ENCODE measurements around the gene VGLL2.

VGLL2 gene

DNA sequence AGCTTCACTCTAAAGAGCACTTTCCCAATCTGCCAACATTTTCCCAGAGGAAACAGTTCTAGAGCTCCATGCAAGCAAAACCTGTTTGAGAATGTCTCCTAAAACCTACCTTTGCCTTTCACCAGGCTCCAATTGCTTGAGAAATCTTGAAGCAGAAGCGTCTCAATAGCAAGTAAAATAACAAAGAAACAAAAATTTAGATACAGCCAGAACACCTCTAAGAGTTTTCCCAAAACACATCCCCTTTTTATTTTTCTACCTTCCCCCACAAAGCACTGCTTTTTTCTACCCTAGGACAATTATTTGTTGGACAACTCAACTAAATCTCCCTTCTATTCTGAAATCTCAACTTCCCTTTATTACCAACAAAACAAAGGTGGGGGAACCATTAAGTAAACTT lies 3.6 kb downstream of the VGLL2 start:
- DNase-seq, result no peak

DNA sequence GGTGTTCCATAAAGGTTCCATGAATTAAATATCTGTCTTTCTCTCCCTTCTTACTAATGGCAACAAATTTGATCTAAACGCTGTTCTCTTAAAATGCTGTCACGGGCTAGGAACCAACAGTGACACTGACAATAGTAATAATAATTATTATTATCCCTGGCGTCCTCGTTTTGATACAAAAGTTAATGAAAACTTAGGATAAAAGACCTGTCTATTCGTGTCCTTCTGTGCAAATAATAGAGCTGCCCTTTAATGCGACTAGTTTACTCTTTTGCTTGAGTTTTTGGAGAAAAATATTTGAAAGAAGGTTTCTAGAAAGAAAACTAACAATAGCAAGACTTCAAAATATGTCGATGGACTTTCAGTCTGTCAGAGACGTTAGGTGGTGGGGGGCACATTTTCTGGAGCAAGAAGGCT lies 4.3 kb downstream of the VGLL2 start:
- no peak for DNase-seq

DNA sequence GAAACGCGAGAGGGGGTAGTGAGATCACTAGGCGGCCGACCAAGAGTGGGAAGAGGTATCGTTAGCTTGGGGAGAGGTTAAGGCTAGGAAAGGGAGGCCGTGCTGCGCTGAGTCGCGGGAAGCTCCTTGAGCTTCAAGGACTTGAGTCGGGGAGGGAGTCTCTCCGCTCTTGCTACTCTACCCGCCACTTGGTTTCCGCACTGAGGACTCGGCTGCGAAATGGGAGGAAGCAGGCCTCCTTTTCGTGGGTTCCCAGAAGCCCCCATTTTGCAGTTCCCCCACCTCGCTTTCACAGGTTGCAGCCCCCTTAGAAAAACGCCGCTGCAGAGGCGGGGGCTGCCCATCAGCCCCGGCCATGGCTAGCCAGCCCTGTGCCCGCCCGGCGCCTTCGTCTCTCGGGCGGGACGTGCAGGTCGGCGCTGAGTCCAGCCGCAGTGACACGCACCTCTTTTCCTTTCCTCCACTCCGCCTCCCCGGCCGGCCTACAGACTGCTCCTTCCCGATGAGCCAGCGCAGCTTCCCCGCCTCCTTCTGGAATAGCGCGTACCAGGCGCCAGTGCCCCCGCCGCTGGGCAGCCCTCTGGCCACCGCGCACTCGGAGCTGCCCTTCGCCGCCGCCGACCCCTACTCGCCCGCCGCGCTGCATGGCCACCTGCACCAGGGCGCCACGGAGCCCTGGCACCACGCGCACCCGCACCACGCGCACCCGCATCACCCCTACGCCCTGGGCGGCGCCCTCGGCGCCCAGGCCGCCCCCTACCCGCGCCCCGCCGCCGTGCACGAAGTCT lies 4.9 kb downstream of the VGLL2 start:
- no peak for DNase-seq

DNA sequence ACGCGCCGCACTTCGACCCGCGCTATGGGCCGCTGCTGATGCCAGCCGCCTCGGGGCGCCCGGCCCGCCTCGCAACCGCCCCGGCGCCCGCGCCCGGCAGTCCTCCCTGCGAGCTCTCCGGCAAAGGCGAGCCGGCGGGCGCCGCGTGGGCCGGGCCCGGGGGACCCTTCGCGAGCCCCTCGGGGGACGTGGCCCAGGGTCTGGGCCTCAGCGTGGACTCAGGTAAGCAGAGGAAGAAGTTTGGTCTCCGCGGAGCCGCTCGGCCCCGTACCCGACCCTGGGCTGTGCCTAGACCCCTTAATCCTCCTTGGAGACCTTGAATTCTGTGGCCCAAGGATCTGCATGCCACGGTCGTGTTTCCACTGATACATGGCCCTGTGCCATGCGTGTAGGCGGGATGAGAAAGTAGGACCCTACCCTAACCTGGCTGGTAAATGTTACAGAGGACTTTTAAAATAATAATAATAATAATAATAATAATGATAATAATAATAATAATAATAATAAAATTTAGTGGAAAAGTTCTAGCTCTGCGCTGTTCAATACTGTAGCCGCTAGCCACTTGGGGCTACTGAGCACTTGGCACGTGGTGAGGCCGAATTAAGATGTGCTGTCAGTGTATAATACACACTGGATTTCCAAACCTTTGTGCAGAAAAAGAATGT lies 5.6 kb downstream of the VGLL2 start:
- no peak for DNase-seq

DNA sequence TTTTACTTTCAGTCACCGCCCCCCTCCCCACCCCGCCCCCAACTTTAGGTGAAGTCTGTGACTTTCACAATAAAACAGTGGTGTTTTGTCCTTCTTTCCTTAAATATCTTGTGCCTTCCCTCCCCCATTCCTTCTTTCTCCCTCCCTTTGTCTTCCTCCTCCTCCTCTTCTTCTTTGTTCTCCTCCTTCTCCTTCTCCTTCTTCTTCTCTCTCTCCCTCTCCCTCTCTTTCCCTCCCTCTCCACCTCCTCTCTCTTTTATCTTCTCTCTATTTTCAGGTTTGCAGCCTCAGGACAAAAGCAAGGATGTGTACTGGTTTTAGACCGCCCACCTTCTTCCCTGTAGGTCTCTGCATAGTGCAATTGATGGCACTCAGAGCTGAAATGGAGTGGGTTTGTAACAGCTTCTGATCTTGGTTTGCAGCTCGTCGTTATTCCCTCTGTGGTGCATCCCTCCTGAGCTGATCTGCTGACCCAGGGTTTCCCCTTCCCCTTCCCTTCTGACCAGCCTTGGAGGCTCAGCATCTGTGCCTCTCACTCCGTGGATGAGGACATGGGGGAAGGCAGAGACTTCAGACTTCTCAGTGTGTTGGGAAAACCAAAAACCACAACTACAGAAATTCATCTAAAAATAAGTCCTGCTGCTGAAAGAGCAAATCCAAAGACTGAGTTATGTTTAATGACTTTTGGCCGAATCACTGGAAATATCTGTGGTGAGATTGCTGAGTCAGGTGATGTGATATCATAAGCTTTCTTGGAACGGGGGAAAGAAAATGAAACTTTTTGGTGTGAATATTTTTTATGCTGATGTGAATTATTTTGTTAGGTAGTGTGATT lies 6.9 kb downstream of the VGLL2 start:
- no peak for DNase-seq

DNA sequence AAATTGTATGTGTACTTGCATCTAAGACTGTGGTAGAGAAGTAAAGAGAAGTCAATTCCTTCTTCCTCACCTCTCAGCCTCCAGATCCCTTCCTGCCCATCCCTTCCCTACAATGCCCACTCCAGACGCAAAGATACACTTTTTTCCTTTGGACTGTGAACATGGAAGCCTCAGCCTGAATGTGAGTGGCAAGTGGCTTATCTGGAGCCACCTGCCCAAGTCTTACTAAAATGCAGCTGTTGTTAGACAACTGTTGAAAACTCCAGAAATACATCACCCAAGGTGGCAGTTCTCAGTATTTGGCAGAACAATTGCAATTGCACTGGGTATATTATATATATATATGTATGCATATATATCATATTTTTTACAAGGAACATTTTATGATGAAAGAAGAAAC lies 7.5 kb downstream of the VGLL2 start:
- DNase-seq, result no peak

DNA sequence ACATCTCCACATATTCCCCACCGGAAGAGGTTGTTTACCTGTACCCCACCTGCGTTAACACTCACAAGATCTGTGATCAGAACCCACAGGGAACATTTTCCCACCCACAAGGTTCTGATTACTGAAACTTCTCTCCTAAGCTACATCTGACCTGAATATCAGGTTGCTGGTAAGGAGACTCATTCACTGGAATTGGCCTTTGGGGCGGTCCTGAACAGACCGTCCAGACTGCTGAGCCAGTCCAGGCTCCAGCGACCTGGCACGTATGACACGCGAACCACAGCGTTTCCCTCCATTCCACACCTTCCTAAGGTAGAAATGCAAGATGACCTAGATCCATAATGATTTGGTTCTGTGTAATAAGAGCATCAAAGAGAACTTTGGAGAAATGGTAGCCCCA lies 9.8 kb downstream of the VGLL2 start:
- DNase-seq, result no peak

DNA sequence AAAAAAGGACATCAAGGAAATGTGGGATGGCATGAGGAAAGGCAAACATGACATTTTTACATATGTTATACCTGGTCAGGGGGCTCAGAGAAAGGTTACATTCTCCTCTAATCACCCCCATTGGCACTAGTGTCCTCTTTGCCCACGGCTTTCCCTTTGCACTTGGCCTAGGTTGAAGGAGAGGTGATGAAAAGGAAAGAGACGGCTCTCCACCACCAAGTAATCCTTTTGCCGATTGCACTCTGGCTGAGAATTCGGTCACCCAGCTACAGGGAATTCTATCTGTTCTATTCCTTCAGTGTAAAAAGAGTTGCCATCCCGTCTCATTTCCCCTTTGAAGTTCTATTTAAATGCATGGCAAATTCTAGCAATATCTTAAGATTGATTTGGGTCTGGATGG lies 10.4 kb downstream of the VGLL2 start:
- DNase-seq, result no peak

DNA sequence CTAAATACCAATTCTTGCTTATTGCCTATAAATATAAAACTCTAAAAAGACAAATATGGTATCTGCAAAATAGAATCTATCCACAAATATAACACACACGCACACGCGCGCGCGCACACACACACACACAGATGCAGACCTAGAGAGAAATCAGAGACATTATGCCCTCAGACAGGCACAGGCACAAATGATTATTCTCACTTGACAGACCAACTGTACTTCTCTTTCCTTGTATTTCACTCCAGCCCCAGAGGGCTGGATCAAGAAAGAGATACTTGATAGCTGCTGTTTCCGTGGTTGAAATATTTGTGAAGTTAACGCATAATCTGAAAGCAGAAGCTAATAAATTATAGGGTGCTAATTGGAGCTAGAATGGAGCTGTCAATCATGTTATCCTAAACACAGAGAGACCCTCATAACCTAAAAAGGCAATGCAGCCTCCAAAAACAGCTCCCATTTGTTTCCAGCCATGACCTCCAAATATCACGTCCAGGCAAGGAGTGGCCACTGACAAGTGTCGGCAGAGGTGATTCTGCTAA lies 11.5 kb downstream of the VGLL2 start:
- DNase-seq, result no peak

DNA sequence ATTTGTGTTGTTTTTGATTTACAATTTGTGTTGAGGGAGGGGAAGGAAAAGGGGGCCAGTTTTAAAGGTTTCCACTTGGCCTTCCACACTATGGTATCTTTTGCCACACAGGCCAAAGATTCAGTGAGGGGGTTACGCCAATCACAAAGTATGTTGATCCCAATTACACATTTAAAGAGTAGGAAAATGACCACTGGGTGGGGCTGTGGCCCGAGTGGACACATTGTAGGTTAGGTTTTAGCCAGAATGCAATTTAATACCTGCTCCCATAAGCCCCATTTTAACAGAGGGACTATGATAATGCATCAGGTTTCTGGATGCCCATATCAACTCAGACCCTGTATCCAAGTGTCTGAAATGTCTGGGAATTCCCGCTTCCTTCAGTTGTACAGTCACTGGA lies 15.6 kb downstream of the VGLL2 start:
- no peak for DNase-seq

DNA sequence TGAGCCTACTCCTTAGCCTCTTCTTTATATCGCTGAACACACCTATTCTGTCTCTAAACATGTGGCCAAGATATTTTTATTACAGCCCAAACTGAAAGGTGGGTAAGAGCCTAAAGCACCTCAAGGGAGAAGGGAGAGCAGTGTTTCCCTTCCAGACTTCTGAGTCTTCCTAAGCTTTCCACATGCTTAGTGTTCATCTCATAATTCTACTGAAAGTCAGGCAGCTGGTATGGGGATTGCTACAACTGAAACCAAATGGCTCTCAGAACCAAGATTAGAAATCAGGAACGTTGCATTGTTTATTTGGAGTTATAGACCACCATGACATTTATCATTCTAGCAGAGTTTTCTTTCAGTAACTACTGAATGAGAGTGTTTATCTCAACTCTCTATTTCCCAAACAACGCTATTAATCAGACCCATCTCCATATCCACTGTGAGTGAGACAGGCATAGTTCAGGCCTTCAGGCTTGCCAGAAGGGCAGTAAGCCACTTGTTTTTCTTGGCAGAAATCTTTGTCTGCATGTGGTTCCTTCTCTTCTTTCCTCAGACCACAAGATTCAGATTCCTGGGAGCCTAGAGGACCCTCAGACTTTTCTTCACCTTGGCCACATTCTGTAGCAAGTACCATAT lies 22.8 kb downstream of the VGLL2 start:
- no peak for DNase-seq

DNA sequence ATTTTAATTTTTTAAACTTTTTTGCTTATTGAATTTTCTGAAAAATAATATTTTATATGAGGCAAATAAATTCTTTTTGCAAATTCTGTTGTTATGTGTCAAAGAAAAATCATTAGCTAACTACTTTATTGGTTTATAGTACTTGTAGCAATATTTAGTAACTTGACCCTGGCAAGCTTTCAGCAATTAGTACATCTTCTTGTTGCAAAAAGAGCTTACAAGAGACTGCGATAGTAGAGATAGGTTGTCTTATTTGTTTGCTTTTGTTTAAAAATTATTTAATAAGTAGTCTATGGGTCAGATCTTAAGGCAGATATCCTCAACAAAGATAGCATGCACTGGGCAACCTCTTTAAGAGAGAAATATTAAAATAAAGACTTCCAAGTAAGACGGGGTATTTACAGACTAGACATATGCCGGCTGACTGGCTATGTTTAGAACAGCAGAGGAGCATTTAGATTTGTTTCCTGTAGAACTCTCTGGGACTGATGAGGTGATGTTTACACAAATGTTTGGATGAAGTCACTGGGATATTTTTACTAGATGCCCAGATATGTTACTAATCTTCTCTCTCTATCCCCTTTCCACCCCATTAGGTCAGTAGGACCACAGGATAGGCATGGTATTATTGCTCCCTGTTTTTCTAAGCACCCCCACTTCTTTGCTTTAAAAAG lies 25.0 kb downstream of the VGLL2 start:
- no peak for DNase-seq

DNA sequence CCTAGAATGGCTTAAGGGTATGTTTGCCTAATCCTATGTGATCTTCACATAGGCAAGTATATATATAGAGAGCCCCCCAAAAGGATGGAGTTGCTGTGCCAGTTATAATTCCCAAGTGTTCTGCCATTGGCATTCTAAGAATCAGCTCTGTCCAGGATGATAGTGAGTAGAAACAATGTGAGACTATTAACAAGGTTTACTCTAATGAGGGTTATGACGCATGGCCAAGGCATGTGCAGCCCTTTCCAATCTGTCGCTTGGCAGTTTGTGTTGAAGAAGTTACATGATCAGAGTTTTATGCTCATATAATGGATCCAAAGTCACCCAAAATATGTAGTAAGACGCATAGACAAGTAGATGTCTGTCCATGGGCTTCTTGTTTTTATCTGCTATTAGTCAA lies 33.6 kb downstream of the VGLL2 start:
- no peak for DNase-seq

DNA sequence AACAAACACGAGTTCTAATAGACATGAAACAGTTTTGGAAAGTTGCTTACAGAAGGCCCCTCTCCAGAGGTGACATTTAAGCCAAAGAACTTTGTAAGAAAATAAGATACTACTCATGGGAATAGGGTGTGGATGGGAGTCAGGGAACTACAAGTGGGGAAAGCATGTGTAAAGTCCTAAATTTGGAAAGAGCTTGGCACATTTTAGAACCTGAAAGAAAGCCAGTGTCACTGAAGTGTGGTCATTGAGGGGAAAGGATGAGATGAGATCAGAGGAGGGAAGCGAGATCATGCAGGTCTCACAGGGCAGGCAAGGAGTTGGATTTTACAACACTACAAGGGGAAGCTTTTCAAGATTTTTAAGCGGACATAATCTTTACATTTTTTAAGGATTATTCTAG lies 38.0 kb downstream of the VGLL2 start:
- no peak for DNase-seq

DNA sequence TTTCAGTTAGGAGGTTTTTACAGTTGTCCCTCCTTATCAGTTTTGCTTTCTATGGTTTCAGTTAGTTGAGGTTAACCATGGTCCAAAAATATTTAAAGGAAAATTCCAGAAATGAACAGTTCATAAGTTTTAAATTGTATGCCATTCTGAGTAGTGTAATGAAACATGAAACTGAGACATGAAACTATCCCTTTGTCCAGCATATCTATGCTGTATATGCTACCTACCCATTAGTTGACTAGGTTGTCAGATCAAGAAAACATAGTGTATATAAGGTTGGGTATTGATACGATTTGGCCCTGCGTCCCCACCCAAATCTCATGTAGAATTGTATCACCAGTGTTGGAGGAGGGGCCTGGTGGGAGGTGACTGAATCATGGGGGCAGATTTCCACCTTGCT lies 39.1 kb downstream of the VGLL2 start:
- no peak for DNase-seq

DNA sequence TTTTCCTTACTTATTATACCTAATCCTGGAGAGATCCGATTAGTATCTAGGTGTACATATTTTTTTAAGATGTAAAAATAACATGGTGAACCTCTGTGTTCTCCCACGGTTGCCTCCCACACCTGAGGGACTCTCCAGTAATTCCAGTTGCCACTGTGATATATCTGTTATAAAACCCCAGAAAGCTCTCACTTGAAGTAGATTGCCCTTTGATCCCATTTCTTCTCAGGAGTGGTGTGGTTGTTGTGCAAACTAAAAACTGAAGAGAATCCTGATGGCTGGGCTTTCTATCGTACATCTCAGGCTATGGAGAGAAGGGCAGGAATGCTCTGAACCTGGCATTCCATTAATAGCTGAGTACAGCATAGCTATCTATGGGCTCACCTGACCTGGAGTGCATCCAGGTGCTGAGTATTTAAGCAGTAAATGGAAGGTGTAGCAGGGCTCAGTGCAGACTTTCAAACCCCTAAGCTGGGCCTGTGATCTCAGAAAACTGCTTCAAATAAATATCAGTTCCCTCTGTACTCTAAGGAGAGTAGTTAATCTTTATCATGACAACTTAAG lies 41.0 kb downstream of the VGLL2 start:
- no peak for DNase-seq

DNA sequence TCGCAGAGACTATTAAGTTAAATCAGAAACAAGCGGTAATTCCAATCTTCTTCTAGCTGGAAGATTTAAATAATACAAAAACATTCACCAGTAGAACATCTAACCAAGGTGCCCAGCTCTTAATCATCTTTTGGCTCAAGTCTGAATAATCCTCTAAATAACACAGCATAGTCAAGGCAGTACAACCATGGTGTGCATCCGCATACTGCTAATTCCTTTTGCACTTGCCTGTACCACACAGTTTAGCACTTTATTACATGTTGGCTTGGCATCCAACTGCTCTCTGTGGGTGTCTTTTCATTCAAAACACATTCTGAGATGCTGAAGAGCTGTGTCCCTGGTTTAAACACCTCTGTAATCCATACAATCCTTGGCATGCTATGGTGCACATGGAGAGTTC lies 42.3 kb downstream of the VGLL2 start:
- DNase-seq, result no peak

DNA sequence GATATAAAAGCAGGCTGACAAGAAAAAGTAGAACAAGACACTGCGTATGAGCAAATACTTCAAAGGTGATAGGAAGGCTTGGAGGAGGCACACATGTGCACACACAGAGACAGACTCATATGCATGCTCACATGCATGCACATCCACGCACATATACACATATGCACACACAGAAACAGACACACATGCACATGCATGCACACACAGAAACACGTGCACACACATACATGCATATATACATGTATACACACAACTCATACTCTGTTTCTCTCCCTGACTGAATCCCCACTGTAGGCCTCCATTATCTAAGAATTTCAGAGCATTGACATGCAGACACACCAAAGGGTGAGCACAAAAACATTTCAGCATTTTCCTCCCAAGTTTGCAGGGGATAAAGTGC lies 43.7 kb downstream of the VGLL2 start:
- no peak for DNase-seq

DNA sequence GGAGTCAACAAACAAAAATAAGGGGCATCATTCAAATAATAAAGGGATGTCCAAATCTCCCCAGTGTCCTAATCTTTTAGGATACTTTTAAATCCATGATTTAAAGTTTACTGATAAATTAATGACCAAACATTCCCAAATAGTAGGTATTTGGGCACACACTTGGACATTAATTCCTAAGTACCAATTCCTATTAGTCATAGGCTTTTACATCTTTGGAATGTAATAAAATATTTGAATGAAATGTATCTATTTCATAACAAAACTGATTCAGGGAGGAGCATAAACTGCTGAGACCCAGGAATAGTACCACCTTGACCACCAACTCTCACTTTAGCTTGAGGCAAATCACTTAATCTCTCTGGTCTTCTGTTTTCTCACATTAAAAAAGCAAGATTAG lies 44.3 kb downstream of the VGLL2 start:
- no peak for DNase-seq

DNA sequence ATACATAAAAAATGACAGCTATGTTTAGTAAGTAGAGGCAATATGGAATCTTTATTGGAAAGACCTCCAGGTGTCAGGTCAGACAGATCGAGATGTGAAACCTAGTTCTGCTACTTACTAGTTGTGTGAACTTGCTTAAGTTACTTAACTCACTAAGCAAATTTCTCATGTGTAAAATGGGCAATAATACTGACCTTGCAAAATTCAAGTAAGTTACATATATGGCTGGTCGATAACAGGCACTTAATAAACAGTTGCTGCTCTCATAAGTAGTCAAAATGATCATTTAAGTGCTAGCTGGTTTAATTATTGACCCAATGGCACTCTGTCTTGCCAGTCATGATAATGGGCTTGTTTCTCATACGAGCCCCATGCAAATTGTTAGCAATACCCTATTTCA lies 46.0 kb downstream of the VGLL2 start:
- DNase-seq, result no peak

DNA sequence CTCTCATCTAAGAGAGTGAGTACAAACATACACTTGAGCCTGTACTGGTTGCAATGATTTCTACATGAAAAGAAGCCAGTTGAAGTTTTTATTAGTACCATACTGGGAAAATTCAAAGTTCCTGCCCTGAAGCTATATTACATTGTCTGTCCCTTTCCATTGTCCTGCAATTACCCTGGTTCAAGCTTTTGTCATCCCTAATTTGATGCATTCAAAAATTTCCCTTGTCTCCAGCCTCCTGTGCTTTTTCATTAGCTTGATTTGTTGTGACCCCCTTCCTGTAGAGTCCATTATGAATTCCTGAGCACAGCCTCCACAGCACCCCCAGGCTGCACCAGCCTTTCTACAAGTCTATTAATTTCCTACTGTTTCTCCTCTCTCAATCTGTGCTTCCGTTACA lies 46.4 kb downstream of the VGLL2 start:
- DNase-seq, result no peak
